Left hindlimb (tissue), 1 donor: ENCODE data around the gene TBC1D22A.
"Not testable (repeated sequence)": the region's sequence is repeated elsewhere in the genome, so short reads cannot be mapped to it uniquely, and the experiment has no call there.

Source experiments
- DNase-seq: peaks from one replicate; pipeline ENCODE4 v3.0.0-alpha.2; 2018

The TBC1D22A gene

DNA sequence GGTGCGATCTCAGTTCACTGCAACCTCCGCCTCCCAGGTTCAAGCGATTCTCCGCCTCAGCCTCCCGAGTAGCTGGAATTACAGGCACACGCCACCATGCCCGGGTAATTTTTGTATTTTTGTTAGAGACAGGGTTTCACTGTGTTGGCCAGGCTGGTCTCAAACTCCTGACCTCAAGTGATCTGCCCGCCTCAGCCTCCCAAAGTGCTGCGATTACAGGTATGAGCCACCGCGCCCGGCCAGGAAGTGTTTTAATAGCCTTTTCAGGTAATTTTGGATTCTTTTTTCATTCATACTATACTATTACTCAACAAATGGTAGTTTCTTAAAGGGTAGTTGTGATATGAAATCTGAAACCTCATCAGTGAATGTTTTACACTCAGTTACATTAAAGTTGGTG lies 216.2 kb downstream of the TBC1D22A start:
- DNase-seq = not testable (repeated sequence)

DNA sequence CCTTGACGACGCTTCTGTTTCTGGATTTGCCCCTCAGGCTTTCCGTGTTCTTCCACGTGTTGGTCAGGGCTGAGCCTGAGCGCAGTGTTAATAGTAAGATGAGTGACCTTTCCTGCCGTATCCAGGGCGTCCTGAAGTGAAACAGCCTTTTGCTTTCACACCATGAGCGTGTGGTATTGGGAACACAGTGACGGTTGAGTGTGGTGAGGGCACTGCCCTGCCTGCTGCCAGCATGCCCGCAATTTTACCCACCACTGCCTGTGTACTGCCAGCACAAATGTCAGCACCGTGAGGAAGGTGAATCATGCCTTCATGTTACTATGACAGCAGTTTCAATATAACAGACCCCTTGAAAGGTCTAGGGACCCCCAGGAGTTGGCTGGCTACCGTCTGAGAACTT lies 217.1 kb downstream of the TBC1D22A start:
- no peak for DNase-seq

DNA sequence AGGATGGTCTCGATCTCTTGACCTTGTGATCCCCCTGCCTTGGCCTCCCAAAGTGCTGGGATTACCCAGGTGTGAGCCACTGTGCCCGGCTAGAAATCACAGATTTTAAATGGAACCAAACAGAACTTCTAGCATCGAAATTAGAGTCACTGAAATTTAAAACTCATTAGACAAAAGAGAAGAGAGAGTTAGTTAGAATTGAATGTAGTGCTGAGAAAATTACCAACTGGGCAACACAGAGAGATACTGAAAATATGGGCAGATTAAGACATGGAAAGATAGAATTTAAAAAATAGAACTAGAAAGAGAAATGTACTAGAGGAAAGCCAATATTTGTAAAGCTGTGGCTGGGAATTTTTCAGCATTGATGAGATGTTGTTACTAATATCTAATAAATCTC lies 217.9 kb downstream of the TBC1D22A start:
- DNase-seq = no peak

DNA sequence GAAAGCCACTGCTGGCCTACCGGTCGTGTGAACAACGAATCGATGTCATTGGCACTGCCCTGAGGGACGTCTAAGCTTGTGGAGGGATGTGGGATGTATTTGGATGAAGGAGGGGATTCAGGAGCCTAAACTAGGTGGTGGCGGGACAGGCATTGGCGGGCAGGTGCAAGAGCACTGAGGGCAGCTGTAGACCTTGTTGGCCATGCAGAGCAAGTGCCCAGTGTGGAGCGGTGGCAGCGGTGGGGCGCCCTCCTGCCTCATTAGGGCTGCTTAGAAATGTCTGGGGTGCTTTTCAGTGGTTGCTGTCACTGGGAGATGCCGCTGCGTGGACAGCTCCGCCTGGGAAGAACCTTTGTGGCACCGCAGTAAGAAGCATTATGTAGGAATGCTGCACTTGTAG lies 220.2 kb downstream of the TBC1D22A start:
- no peak for DNase-seq

DNA sequence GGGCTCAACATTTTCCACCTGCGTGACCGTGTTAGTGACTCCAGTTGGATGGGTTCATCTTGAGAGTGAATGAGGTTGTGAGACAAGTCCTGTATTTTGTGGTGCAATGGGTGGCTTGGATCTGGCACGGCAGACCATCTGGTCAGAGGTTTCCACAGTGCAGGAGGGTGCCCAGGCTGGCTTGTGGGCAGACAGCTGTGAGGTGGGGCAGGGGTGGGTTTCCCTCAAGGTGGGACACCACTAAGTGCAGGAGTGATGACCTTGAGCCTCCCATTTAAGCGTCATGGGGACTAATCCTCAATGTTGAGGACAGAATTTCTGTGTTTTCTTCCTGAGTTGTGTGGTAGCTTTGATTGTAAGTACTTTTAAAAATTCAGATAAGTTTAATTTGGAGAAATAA lies 220.6 kb downstream of the TBC1D22A start:
- no peak for DNase-seq

DNA sequence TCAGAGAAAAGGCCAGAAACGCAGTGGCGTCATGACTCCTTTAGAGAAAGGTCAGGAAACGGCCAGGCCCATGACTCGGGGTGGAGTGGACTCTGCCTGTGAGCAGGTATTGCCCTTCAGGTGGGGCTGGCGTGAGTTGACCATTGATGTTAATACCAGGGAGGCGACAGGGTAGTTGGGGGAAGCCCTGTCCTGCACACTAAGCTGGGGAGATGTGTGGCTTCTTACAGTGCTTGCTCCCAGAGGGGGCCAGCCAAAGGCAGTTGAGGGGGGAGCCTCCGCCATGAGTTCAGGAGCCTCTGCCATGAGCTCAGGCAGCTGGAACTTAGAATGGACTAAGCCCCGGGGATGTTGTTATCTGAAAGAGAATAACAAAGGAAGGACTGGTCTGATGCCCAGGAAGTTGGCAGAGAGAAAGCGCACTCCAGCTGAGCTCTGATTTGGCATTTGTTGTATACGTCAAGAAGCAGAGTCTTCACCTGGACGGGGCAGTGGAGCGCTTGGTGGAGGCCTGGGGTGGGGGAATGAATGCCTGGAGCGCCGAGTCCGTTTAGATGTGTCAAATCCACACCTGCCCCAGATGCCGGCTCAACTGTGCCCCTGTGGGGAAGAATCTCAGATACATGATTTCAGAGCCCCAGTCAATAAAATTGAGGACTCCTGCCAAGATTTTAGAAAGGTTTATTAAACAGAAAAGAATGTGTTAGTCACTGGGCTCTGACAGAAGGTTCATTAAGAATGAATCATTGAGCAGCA lies 222.5 kb downstream of the TBC1D22A start:
- DNase-seq = no peak

DNA sequence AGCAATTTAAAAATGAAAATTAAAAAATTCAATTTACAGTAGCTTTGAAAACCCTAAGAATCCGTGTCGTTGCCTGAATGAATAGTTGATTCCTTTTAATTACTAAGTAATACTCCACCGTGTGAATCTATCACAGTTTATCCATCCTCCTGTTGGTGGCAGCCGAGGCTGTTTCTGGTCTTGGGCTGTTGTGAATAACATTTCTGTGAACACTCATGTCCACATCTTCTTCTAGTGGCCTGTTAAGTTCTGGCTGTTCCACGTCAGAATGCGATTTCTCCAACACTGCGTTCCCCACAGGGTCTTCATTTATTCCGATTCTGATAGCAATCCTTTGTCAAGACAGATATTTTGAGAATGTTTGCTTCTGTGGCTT lies 223.0 kb downstream of the TBC1D22A start:
- no peak for DNase-seq

DNA sequence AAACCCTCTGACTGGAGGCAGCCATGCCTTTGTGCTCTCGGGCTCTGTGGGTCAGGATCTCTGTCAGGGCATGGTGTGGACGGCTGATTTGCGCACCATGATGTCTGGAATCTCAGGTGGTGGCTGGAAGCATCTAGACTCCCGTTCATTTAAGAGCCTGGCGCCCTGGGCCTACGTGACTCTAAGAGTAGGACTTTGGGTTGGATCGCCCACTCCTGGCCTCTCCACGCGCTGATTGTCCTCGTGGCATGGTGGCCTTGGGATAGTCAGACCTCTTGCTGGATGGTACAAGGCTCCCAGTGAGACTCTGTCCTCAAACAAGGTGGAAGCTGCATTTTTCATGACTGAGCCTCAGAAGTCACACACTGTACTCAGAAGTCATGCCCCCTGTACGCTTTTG lies 224.3 kb downstream of the TBC1D22A start:
- no peak for DNase-seq

DNA sequence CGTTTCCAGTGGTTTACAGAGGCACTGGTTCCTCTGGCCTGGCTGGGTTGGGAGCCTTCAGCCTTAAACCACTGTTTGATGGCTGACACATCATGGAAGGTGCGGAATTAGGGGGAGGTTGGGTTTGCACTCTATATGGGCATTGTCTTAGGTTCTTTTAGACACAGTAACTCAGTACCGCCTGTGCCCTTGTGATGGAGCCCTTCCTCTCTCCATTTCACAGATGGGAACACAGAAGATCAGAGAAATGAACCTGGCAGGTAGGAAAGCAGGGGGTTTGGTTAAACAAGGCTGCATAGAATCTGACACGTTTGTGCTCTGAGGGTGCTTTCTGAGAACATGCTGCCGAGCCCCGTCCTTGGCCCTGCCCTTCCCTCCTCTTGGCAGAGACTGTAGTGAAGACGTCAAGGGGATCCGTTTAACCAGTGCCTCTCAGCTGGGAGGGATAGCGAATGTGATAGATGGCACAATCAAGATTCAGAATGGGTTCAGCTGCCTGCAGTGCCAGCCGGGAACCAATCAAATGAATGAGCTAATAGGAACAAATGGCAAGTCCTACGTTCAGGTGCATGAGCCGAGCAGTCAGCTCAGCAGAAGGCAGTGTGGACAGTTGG lies 228.6 kb downstream of the TBC1D22A start:
- no peak for DNase-seq

DNA sequence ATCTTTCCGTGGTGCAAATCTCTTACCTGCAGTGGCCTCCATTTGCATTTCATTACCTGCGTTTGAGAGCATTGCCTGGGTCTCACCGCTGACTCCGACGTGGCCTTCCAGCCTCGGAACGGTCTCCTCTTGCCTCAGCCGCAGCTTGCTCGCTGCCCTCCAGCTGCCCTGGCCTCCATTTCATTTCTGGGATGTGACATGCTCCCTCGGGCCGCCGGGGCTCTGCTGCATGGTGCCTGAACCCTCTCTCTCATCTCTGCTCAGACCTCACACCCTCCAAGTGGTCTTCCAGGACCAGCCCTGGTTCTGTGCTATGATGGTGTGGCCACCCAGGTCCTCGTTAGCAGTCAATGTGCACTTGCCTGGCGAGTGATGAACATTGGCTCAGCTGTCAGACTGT lies 229.2 kb downstream of the TBC1D22A start:
- peak; percentile 17 for DNase-seq

DNA sequence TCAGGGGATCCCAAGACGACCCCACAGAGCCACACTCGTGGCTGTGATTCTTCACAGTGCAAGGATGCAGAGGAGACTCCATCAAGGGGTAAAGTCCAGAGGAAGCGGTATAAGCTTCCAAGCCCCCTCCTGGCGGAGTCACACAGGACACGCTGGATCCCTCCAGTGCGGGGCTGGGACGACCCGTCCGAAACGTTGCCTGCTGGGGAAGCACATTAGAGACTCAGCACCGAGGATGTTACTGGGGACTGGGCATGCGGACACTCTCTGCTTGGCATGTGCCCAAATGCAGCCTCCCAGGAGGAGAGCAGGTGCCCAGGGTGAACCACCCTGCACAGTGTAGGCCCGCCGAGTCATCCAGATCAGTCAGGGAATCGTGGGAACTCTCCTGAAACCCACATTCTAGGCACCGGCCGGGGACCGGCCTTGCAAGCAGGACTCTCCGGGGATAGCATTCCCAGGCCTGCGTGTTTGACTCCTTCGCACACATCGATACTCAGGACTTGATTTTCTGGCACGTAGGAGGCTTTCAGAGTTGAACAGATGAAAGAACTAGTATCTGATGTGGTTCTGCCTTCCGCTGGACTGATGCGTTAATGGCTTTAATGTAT lies 229.8 kb downstream of the TBC1D22A start:
- peak; percentile 12 for DNase-seq

DNA sequence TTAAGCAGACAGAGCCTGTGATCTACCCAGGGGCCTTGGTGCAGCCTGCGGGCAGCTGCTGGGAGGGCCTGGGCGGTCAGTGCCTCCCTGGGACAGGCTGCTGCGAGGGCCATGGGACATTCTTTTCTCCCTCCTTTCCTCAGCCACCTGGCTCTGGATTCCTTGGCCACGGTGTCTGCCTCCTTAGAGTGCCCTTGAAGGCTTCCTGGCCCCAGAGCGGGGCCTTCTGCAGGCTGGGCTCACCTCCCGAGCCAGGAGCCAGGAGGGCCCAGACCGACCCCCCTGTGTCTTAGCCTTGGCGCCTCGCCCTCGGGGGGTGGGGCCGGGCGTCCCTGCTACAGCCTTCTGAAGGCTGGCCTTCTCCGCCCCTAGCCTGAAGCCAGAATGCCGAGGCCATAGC lies 231.2 kb downstream of the TBC1D22A start:
- DNase-seq = no peak

DNA sequence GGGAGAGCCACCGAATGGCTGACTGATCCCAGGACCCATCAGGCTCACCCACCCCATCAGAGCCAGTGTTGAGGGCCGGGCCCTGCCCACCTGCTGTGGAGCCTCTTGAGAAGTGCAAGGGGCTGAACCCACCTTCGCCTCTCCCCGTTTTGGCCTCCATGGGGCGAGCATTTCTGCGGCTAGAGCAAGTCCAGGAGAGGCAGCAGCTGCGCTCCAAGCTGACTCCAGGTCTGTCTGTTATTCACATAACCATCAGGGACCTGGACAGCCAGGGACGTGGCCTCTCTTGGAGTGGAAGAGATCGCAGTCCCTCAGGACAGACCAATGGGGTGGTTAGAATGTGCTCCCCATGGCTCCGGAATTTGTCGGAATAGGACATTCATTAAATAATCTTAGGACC lies 231.8 kb downstream of the TBC1D22A start:
- no peak for DNase-seq

DNA sequence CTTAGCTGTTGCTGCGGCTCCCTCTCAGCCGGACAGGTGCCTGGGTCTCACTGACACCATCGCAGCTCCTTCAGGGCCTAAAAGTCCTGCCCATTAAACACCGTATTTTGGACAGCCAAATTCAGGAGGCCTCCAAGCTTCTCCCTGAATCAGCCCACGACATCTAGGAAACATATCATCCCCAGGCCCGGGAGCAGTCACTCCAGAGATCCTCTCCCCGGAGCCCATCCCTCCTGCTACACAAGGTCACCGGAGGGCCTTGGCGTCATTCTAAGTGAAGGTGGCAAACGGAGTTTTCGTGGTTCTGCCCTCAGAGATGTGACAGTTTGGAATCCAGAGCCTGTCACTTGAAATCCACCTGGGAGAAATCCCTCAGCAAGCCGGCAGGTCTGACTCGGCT lies 232.5 kb downstream of the TBC1D22A start:
- no peak for DNase-seq

DNA sequence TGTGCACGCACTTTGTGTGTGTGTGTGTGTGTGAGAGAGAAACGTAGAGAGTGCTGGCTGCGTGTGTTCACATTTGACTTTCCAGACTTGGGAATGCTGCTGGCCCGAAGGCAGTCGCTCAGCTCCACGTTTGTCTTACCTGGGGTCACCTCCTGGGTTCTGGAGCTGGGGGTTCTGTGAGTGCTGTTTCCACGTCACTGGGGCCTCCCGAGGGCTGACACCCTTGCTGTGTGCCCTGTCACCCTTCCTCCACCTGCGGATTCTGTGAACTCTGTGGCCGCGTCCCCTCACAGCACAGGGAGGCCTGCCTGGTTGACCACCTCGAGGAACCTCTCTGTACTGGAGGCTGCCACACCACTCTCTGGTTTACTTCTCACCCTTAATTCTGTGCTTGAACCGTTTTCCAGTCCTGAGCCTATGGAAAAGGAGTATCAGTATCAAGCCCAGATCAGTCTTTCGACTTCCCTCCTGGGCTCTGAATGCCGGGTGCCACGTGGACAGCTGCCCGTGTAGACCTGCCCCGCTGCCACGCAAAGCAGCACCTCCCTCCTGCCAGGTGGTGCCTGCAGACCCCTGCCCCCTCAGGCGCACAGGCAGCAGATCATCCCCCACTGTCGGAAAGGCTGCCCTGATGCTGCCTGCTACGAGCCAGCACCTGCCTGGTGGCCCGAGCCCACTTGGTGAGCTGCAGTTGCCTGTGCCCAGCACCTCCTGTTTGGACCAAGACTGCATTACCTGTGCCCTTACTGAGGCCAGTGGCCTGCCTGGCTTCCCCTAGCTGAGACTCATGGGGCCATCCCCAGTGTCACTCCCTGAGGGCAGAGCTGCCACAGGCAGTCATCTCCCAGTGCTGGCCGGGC lies 233.3 kb downstream of the TBC1D22A start:
- no peak for DNase-seq

DNA sequence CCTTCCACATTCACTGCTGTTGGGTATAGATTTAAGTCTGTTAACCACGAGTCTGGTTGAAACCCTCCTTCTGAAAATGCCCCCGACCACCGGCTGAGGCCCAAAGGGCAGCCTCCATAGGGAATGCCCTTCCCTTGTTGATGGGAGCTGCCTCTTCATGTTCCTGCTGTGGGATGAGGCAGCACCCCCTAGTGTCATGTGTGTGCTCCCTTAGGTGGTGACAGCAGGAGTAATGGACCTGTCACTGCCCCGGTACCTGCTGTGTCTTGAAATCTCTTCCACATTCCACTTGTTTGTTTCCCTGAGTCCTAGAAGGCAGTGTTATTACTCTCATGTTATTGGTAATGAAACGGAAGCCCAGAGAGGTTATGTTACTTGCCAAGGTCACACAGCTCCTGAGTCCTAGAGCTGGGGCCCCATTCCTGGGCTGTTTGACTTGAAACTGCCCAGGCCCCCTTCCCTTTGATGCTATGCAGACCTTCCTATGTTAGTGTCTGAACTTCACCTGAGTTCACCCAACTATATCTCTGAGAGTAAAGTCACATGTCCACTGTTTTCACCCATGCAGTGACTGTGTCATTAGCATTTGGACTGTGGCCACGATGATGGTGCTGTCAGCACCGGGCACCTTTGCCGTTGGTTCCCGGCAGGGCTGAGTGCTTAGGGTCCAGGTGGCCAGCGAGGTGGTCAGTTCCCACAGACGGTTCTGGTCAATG lies 234.3 kb downstream of the TBC1D22A start:
- DNase-seq = no peak

DNA sequence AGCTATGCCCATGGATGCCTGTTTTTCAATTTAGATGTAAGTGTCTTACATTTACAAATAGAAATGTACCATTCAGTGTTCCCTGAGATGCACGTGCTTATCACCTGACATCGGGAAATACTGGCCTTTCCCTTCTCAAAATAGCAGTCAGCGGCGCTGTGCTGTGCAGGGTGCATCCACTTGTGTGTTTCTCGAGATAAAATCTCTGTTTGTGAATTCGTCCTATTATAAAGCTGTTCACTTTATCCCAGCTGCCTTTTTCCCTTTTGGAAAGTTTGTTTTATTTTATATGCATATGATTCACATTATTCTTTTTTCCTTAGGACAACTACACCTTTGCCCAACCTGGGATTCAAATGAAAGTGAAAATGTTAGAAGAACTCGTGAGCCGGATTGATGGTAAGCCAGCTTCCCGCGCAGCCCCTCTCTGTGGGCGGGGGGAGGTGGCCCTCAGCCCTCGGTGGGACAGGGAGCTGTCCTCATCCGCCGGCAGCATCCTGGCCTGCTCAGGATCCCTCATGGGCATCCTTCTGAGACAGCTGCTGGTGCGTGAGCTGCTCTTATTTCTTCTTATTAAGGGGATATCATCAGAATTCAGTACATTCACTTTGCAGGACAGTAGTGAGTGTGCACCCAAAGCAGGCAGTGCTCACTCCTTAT lies 235.0 kb downstream of the TBC1D22A start:
- DNase-seq = no peak

DNA sequence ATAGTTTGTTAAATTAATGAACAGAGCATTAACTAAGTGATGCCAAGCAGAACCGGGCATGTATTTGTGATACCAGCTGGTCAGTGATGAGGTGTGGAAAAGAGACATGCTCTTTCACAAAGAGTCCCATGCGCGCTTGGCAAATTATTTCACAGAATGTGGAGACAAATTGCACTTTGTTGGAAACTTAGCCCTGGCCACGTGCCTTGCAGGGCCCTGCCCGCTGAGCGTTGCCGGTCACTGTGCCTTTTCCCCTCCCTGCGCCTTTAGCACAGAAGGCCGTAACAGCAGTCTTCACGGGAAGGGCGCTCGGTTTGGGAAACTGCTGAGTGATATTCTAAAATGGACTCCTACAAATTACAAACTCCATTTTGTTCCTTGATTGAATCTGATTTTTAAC lies 235.9 kb downstream of the TBC1D22A start:
- no peak for DNase-seq

DNA sequence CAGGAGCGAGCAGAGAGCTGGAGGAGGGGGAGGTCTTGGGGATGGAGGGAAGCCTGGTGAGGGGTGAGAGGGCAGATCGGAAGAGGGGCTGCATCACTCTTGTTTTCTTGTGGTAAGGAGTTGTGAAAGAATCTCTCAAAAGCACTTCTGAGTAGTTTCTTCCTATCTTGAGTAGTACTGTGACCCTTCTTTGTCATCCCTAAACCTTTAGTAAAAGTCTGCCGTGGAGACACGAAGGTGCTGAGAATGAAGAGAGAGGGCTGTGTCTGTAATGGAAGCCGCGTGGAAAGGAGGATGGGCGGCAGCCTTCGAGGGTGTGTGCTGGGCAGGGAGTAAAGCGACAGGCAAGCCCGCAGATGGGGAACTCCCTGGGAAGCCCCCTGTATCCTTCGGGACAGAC lies 237.8 kb downstream of the TBC1D22A start:
- no peak for DNase-seq

DNA sequence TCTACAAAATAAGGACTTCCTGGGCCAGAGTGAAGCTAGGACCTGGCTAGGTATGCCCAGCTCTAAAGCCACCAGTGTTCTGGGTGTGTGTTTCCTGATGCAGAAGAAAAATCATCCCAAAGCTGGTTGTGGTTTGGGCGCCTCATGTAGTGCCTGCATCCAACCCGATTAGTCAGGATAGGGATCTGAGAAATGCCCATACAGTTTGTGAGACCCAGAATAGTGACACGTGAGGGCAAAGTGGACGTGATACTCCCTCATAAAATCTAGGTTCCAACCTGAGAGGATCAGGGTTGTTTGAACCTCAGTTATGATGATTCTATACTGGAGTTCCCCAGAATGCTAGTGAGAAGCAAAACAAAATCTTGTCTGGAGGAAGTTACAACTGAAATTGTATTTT lies 238.4 kb downstream of the TBC1D22A start:
- no peak for DNase-seq

DNA sequence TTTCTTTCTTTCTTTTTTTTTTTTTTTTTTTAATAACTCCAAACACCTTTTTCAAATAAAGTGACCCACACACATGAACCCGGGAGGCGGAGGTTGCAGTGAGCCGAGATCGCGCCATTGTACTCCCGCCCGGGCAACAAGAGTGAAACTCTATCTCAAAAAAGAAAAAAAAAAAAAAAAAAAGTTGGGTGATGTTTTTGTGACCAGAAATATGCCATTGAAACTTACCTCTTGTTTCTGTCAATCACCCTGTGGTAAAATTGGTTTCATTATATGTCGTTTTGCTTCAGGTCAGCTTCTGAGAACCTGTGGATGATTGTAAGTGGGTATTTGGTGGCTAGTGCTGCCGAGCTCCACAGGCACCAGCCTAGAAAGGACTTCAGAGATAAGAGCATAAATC lies 238.8 kb downstream of the TBC1D22A start:
- no peak for DNase-seq

DNA sequence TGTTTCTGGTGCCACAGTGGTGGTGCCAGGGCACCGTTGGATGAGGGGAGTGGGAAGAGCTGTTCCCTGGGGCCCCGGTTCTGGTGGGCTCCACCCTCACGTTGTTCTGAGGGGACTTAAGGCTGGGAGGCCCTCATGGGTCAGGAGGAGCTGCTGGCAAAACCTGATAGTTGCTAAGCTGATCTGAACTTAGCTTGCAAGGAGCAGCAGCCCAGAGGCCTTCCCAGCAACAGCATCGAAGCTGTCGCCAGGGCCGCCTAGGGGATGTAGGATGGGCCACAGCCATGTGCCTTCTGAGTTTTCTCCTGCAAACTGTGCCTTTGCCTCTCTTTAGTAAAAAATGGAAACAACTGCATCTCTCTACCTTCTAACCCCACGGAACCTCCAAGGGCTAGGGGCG lies 240.2 kb downstream of the TBC1D22A start:
- no peak for DNase-seq
